CMK (cell line): Measurements from ENCODE around the gene COL6A6.

ENCODE experiments used
- DNase-seq: peaks from one replicate; pipeline ENCODE4 v3.0.0-alpha.2; 2010; ENCODE audit warnings: low read depth

Gene COL6A6, protein sequence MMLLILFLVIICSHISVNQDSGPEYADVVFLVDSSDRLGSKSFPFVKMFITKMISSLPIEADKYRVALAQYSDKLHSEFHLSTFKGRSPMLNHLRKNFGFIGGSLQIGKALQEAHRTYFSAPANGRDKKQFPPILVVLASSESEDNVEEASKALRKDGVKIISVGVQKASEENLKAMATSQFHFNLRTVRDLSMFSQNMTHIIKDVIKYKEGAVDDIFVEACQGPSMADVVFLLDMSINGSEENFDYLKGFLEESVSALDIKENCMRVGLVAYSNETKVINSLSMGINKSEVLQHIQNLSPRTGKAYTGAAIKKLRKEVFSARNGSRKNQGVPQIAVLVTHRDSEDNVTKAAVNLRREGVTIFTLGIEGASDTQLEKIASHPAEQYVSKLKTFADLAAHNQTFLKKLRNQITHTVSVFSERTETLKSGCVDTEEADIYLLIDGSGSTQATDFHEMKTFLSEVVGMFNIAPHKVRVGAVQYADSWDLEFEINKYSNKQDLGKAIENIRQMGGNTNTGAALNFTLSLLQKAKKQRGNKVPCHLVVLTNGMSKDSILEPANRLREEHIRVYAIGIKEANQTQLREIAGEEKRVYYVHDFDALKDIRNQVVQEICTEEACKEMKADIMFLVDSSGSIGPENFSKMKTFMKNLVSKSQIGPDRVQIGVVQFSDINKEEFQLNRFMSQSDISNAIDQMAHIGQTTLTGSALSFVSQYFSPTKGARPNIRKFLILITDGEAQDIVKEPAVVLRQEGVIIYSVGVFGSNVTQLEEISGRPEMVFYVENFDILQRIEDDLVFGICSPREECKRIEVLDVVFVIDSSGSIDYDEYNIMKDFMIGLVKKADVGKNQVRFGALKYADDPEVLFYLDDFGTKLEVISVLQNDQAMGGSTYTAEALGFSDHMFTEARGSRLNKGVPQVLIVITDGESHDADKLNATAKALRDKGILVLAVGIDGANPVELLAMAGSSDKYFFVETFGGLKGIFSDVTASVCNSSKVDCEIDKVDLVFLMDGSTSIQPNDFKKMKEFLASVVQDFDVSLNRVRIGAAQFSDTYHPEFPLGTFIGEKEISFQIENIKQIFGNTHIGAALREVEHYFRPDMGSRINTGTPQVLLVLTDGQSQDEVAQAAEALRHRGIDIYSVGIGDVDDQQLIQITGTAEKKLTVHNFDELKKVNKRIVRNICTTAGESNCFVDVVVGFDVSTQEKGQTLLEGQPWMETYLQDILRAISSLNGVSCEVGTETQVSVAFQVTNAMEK (N-terminal part only)

GRCh38 chr3:130516645-130517512 lies at the start of gene COL6A6:
COL6A6 (plus strand) TSS chr3:130517177; CDS start chr3:130560365, 43,188 bp downstream.
- DNase-seq, result no peak

DNA sequence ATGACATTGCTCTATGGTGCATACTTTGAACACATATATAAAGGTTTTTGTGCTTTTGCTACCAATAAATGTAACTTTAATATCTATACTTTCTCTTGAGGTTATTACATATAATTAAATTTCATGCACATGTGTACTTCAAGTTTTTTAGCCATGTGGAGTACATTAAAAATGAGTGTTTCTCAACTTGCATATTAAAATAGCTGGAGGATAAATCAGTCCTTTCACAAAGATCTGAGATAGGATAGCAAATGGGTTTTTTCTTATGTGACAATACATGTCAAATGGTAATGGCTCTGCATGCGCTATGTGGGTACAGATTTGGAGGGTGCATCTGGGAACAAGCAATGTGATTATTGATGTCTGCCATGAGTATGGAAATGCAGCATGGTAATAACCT lies 48.7 kb upstream of the COL6A6 start:
- no peak for DNase-seq

- DNase-seq, result no peak
Observed at GRCh38 chr3:130470126-130470525, 46.9 kb upstream of the COL6A6 start.

- no peak for DNase-seq
Observed at GRCh38 chr3:130473416-130473815, 43.6 kb upstream of the COL6A6 start.

DNA sequence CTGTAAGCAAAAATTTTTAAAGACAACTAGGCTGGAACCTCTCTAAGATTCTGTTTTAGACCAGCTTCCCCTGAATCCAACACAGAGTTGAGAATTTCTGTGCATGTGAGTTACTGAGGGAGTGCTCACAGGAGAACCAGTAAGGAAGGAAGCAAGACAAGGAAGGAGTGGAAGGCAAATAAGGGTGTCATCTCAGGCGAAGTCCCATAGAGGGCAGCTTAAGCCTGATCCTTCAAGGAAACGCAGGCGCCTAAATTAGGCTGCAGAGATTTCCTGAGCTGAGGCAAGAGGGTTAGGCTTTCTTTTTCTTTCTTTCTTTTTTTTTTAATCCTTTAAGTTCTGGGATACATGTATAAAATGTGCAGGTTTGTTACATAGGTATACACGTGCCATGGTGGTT lies 36.2 kb upstream of the COL6A6 start:
- DNase-seq, result peak; percentile 25

DNA sequence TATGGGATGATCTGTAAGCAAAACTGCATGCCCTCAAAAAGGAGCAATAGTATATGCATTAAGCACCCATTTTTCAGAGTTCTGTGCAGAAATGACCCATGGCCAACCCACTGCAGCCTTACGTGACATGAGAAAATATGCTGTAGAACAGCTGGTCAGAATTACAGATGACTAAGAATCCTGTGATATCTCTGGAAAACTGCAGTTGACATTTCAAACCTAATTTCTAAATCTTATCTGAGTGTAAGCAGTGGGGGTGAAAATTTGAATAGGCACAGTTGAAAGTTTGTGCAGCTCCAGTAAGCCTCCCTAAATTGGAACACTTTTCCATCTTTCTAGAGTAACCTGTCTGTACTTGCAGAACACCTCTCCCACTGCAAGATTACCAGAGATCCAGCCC lies 28.7 kb upstream of the COL6A6 start:
- DNase-seq, result no peak

GRCh38 chr3:130488769-130489450 lies 28.1 kb upstream of the COL6A6 start:
- no peak for DNase-seq

DNA sequence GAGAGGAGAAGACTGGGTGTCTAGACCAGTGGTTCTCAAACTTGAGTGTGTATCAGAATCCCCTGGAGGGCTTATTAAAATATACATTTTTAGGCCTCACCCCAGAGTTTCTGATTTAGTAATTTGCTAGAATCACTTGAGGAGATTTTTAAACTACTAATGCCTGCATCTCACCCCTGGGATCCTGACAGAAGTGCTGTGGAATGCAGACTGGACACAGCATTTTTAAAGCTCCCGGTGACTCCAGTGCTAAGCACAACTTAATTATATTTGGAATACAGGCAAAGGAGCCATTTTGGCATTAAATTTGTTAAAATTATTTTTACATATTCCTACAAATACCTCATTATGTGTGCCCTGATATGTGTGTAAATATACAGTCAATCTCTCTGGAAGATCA lies 26.7 kb upstream of the COL6A6 start:
- no peak for DNase-seq

- DNase-seq, result no peak
Observed at GRCh38 chr3:130491431-130491830, 25.5 kb upstream of the COL6A6 start.

GRCh38 chr3:130504701-130505100 lies 12.3 kb upstream of the COL6A6 start:
- no peak for DNase-seq

GRCh38 chr3:130506031-130506430 lies 10.9 kb upstream of the COL6A6 start:
- no peak for DNase-seq

DNA sequence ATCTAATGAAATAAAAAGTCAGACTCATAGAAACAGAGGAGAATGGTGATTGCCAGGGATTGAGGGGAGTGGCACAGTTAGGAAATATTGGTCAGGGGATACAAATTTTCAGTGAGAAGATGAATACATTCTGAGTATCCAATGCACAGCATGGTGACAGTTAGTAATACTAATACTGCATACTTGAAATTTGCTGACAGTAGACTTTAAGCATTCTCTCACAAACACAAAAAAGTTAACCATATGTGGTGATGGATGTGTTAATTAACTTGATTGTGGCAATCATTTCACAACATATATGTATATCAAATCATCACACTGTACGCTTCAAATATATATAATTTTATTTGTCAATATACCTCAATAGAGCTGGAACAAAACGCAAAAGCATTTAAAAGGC lies 9.2 kb upstream of the COL6A6 start:
- DNase-seq, result no peak

- no peak for DNase-seq
Observed at GRCh38 chr3:130509008-130509407, 8.0 kb upstream of the COL6A6 start.

DNA sequence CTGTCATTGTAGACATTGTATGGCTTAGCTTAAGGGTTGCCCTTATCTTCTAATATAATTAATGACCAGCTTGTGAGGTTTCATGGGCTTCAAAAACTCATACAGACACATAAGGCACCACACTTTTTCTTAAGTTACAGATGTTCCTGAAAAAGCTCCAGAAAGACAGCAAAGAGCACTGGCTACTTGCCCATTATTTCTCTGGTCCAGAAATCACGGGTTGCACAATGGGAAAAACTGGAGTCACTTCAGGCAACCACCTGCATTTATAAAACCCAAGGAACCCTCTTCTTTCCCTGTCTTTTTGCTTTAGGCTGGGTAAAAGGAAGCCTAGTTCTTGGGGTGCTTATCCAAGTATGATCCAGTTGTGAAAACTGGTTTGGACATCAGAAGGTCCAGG lies 2.3 kb upstream of the COL6A6 start:
- no peak for DNase-seq

- DNase-seq, result no peak
Observed at GRCh38 chr3:130515755-130516154, 1.2 kb upstream of the COL6A6 start.

- no peak for DNase-seq
Observed at GRCh38 chr3:130517602-130518001, 625 bp downstream of the COL6A6 start.

- DNase-seq, result no peak
Observed at GRCh38 chr3:130519754-130520153, 2.8 kb downstream of the COL6A6 start.

DNA sequence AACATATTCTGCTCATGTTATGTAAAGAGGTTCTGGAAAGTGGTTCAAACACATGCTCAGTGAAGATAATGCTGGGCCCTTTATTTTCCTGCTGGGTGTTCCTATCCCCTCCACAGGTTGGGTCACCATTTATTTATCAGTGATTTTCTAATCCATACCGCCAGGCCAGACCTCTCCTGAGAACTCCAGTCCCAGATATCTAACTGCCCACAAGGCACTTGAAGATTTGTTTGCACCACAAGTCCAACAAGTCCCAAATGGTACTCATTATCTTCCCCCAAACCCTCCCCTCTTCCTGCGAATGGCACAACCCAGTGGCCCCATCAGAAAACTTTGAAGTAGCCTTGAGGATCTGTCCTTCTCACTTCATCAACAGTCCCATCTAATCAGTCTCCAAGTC lies 5.4 kb downstream of the COL6A6 start:
- DNase-seq, result no peak

- DNase-seq, result no peak
Observed at GRCh38 chr3:130527426-130527825, 10.4 kb downstream of the COL6A6 start.

- DNase-seq, result no peak
Observed at GRCh38 chr3:130528120-130528519, 11.1 kb downstream of the COL6A6 start.
